Right hindlimb (tissue), 1 donor: ENCODE results near the gene CGNL1.
A peak's percentile ranks its signal among the peaks of the same experiment; 100 is the strongest.

Source experiments
- DNase-seq: peaks from one replicate; pipeline ENCODE4 v3.0.0-alpha.2; 2018

The CGNL1 gene

GRCh38 chr15:57352535-57353316 is 23.6 kb upstream of the CGNL1 start:
- no peak for DNase-seq

DNA sequence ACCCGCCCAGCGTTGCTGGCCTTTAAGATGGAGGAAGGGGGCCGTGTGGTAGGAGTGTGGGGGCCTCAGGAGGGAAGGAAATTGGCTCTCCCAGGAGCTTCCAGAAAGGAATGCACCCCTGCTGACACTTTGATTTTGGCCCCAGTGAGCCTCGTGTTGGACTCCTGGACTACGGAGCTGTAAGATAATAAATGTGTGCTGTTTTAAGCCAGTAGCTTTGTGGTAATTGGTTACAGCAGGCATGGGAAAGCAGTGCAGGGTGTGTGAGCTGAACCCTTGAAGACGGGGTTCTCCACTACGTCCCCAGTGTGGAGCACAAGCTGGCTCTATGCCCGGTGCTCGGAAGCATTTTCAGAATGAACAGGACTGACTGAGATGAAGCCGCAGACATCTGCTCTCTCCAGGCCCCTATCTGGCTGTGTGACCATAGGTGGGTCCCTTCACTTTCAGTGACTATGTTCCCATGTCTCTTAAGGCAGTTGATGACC is 22.9 kb upstream of the CGNL1 start:
- no peak for DNase-seq

GRCh38 chr15:57354436-57355123 is 21.7 kb upstream of the CGNL1 start:
- DNase-seq: no peak

- DNase-seq: no peak
Observed at GRCh38 chr15:57355259-57355658, 21.0 kb upstream of the CGNL1 start.

GRCh38 chr15:57356178-57356577 is 20.1 kb upstream of the CGNL1 start:
- no peak for DNase-seq

DNA sequence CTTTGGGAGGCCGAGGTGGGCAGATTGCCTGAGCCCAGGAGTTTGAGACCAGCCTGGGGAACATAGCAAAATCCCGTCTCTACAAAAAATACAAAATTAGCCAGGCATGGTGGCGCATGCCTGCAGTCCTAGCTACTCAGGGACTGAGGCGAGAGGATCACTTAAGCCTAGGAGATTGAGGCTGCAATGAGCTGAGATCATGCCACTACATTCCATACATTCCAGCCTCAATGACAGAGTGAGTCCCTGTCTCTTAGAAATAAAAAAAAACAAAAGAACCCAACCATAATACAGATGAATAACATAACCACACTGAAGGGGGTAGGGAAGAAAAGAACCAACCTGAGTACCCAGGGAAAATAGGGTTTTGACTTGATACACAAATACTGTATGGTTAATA is 19.7 kb upstream of the CGNL1 start:
- no peak for DNase-seq

GRCh38 chr15:57357799-57358198 is 18.5 kb upstream of the CGNL1 start:
- DNase-seq: no peak

- no peak for DNase-seq
Observed at GRCh38 chr15:57358571-57358970, 17.7 kb upstream of the CGNL1 start.

DNA sequence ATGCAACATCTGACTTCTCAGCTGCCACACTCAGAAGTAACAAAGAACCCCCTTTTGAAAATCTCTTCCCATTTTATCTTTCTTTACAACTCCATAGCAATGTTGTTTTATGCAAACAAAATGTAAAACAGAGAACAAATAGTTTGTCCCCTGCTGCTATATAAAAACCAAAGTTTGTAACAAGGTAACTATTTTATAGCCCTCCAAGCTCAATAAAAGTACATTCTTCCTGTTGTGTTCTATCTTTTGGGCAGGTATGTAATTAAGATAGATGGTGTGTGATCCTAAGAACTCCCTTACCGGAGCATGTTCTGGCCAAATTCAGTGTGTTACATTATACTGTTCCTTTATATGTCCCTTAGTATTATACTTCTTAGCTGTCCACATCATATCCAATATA is 12.6 kb upstream of the CGNL1 start:
- DNase-seq: no peak

DNA sequence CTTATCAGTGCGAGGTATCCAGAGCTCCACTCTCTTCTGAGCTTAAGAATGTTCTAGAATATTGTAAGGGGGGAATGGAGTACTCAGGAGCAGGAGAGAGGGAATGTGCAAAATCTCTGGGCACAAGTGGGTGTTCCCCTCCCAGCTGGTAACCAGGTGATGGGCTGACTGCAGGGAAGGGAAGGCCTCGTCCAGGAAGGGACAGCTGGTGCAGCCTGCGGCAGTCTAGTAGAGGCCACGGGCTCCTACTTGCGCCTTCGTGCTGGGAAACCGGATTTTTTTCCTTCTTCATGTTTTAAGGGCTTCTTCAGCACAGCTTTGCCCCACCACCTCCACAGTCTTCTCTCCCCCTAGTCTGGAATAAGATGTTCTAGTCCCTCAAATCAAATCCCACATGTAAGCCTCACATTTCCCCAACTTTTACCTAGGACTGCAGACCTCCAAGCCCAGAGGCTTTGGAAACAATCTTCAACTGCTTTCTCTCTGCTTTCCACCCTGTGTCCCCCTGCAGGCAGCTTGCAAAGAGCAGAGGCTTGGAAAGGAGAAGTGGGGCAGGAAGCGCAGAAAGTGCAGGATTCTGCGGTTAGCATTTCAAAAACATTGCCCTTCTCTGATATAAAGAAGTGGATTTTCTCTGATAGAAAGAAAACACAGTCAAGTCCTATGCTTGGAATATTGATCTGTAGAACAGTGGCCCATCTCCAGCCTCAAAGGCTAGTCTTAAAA is 11.9 kb upstream of the CGNL1 start:
- peak; percentile 50 for DNase-seq

DNA sequence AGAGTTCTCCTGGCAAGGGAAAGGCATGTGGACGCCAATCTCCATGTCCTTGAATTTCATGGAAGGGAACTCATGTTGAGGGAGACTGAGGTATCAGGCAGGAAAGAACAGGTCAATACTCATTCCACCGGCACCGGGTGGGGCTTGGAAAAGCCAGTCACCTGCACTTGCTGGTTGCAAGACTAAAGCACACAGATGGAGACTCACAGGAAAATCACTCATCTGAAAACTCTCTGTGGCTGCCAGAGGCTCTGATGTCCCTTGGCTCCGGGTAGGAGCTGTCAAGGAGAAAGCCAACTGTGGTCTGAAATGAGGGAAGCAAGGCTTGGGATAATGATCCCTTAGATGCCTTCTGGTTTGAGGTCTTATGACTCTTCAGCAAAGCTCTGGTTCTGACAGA is 8.7 kb upstream of the CGNL1 start:
- no peak for DNase-seq

DNA sequence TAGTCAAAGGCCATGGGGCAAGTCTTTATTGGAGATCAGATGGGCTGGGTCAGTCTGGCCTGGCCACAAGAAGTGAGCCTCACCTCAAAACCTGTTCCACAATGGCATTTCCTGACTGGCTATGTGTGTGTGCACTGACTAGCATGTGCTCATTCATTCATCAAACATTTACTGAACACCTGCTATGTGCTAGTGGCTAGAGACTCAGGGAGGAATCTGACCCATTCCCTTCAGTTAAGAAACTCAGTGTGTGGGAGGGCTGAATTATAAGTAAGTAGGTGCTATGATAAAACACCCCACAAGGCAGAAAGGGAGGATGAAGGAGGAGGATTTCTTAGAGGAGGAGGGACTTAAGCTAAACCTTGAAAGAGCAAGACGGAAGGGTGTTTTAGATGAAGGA is 5.4 kb upstream of the CGNL1 start:
- no peak for DNase-seq

GRCh38 chr15:57373251-57373881 is 2.9 kb upstream of the CGNL1 start:
- DNase-seq: no peak

DNA sequence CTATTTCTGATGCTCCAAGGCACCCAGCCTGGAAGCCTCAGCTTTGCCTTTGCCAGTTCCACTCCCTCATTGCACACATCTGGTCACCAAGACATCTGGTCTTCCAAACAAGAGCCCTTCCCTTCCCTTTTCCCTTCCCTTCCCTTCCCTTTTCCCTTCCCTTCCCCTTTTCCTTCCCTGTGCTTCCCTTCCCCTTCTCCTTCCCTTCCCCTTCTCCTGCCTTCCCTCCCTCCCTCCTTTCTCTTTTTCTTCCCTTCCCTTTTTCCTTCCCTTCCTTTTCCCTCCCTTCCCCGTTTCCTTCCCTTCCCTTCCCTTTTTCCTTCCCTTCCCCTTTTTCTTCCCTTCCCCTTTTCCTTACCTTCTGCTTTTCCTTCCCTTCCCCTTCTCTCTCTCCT is 2.4 kb upstream of the CGNL1 start:
- DNase-seq: no peak

DNA sequence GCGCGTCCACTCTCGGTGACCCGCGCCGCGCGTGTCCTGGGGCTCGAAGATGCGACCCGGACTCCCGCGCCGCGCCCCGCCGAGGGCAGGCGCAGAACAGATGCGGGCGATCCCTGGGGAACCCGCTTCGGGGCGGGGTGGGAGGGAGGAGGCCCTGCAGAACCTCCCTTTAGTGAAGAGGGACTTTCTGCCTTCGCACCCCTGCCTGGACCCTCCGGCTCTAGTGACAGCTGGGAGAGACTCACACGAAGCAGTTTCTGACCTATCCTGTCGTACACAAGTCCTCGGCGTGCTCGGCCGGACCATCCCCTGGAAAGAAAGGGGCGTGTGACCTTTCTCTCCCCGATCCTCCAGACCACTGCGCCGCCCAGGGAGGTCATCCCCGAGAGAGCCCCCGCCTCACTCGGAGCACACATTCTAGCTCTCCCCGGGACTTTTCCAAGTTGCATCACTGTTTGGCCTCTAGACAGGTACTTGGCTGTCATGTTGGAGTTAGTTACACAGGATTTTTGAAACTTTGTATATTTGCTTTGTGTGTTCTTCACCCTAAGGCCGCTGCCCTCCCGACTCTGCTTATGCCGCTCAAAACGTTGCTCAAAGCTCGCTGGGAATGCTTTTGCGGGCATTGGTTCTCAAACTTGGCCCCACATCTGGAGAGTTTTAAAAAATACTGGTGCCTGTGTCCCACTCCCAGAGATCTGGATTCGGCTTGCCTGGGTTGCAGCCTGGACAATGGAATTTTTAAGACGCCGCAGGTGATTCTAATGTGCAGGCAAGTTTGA is 582 bp downstream of the CGNL1 start:
- DNase-seq: peak; percentile 58

DNA sequence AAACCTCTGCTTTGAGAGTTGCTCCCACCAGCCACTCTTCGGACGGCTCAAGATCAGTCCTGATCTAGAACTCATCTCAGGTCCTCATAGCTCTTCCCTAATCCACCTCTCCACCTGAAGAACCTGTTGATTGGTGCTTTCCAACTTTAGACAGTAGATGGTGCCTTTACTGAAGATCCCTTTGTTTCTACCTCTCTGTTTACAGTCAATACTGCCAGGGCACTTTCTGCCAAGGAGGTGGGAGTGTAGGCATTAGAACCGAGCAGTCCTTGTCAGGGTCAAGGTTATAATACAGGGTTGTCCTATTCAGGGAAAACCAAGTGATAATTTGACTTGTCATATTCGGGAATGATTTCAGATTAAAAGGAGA is 1.2 kb downstream of the CGNL1 start:
- no peak for DNase-seq

DNA sequence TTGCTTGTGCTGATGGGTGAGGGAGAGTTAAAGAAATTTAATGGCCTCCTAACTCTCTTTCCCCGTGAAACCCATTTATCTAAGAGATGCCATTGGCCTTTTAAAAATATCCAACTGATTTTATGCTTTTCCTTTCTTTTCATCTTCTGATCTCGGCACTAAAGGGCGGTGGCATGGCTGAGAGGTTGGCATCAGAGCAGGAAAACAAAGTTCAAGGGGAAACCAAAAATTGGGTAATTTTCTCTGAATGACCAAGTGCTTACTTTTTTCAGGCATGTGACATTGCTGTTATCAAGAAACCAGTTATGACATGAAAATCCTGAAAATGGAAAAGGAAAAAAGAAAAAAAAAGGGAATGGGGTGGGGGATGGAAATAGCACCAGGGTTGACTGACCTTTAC is 3.2 kb downstream of the CGNL1 start:
- DNase-seq: no peak

DNA sequence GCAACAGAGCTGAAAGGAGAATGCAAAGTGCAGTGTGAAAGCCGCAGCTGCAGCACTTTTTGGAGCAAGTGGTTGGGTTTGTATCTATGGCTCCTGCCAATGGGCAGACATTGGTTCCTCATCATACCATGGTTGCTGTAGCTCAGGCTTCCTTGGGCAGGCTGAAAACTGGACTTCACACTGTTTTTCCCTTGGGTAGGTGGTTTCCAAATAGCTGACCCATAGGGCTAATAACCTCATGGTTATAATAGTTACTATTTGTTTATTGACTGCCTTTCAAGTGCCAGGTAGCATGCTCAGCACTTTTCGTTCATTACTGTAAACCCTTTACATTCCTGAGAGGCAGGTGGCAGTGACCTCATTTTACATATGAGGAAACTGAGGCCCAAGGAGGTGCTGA is 4.5 kb downstream of the CGNL1 start:
- DNase-seq: no peak

- no peak for DNase-seq
Observed at GRCh38 chr15:57382215-57382614, 5.9 kb downstream of the CGNL1 start.

GRCh38 chr15:57382969-57383368 is 6.7 kb downstream of the CGNL1 start:
- no peak for DNase-seq

- DNase-seq: peak; percentile 40
Observed at GRCh38 chr15:57384024-57384423, 7.7 kb downstream of the CGNL1 start.

- no peak for DNase-seq
Observed at GRCh38 chr15:57384816-57385215, 8.5 kb downstream of the CGNL1 start.
